Endothelial cell of hepatic sinusoid (primary cell): ENCODE measurements around the gene INO80.

Experiments
- in situ Hi-C: cut with HindIII; loops from 2 replicates; pipeline ENCODE4 v1.10.0; 2017; ENCODE audit warnings: low sequenced_read_pairs

INO80 gene

GRCh38 chr15:41006479-41006878, 109.6 kb downstream of the INO80 start:
- in situ Hi-C loops = no loop called here

DNA sequence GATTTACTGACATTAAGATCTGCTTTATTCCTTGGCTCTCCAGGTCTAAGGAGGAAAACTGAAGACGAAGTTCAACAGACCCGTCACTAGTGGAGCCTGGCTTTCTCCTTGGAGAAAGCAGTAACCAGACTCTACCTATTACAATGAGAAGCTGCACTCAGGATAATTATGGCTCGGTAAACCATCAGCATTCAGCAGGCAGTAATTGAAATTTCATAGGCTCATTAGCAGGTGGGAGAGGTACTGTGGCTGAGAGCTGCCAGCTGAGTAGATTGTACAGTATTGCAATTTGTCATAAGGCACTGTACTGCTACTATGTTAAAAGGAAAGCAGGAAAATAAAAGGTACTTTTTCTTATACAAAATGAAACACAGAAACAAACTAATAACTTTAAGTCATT, 111.6 kb downstream of the INO80 start:
- in situ Hi-C loops = no loop called here

DNA sequence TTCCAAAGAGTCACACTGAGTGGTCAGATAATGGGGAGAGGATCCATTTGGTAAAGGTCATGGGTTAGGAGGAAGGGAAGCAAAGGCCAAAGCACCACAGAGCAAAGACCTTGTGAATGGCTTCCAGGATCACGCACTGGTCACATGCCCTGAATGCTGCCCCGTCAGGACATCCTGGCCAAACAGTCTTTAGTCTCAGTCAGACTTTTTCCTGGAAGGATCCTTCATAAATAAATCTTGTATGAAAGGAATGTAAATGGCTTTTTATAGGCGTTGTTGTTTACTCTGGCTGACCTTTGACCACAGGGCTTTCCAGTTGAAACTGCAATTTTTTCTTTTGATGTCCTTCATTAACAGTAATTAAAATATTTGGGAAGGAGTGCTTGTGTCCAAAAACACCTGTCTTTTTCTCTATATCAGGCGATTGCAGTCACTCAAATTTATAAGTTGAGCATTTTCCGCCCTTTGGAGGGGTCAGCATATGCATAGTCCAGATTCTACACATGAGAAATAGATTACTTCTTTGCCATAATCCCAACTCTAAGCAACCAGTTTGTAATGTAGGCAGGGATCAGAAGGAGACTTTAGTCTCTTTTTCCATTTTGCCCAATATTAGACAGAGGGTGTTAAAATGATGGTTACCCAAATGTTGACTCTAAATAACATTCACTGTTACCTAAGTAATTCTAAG, 114.4 kb downstream of the INO80 start:
- in situ Hi-C loops = no loop called here

GRCh38 chr15:40999190-40999589, 116.9 kb downstream of the INO80 start:
- in situ Hi-C loops = no loop called here

DNA sequence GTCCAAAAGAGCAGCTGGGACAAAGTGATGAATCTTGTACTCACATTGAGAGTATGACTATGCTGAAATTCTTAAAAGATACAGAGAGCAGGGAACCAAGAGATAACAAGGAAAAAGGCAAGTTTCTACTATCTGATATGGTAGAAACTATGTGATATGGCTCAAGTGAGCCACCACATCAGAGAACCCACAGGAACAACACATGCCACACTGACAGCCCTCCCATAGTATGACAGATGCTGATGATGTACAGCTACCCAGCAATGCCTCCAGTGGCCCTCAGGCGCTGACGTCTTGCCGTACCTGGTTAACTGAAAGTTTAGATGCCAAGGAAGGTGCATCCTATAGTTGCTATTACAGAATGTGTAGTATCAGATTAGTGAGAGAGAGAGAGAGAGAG, 120.4 kb downstream of the INO80 start:
- in situ Hi-C loops = no loop called here

GRCh38 chr15:40992825-40993224, 123.3 kb downstream of the INO80 start:
- in situ Hi-C loops = no loop called here

GRCh38 chr15:40992241-40992741, 123.8 kb downstream of the INO80 start:
- in situ Hi-C loops = no loop called here

DNA sequence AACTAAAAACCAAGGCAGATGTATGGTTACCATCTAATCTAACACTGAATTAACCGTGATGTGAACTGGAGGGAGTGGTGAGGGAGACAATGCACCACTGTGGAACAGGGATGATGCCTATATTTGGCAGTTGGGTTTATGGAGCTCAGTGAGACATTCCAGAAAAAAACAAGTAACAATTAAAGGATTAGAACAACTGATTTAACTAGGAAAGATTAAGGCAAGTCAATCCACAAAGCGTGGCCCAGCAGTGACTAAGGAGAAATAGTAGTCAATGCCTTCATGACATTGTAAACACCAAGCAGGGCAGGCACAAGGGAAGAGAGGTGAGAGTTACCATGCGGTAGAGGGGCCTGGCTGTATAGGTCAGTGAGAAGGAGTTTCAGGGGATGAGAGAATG, 124.7 kb downstream of the INO80 start:
- in situ Hi-C loops = no loop called here

DNA sequence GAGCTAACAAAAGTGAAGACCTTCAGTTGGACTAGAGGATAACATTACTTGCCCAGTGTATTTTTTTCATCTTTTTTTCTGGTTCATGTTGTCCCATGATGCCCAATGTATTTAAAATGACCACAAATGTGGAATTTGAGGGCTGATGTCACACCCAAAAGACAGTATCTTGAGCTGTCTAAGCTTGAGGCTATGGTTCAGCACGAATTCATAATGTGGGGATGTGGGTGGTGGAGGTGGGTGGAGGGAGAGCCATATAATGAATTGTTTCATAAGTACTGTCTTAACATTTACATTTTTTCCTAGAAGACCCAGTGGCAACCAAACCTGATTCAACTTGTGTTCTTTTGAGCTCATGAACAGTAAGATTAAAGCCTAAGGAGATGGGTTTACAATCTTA, 125.3 kb downstream of the INO80 start:
- in situ Hi-C loops = no loop called here

DNA sequence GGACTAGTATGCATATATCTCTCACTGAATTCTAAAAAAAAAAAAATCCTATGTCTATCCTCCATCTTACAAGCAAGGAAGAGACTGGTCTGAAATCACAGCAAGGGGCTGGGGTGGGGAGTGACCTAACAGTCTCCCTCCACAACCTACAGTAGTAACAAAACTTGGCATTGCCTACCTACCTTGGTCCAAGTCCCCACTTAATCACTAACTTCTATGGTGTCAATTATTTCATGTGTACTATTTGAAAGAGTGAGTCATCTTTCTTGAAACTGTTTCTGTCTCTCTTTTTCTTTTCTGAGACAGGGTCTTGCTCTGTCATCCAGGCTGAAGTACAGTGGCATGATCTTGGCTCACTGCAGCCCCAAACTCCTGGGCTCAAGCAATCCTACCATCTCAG, 126.0 kb downstream of the INO80 start:
- in situ Hi-C loops = no loop called here

DNA sequence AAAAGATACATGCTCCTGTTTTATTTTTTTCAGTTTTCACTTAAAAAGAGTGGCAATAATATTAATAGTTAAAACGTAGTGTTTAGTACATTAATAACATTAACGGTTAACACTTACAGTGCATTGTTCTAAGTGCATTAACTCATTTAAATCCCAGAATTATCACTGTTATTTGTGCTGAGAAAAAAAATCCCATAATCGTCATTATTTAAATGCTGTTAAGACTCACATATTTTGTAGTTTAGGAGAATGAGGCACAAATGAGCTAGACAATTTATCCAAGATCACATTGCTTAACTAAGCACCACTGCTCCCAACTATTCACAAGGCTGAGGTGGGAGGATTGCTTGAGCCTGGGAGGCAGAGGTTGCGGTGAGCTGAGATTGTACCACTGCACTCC, 127.9 kb downstream of the INO80 start:
- in situ Hi-C loops = no loop called here

DNA sequence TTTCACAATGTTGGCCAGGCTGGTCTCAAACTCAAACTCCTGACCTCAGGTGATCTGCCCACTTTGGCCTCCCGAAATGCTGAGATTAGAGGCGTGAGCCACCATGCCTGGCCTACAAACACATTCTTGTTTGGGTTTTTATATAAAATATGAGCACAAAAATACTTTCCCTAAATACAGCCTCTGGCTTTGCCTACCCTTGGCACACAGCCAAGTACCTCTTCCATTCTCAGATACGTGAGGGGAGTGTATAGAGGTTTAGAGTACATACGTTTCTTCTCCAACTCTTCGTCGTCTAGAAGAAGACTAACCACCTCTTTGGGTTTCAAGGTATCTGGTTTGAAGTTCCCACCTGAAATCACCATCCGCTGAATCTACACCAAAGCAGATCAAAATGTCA, 129.3 kb downstream of the INO80 start:
- in situ Hi-C loops = no loop called here

GRCh38 chr15:40985541-40986330, 130.3 kb downstream of the INO80 start:
- in situ Hi-C loops = no loop called here

- in situ Hi-C loops = no loop called here
Measured at GRCh38 chr15:40984964-40985363, 131.1 kb downstream of the INO80 start.

- in situ Hi-C loops = no loop called here
Measured at GRCh38 chr15:40984406-40984805, 131.7 kb downstream of the INO80 start.

GRCh38 chr15:40982855-40983254, 133.2 kb downstream of the INO80 start:
- in situ Hi-C loops = no loop called here

- in situ Hi-C loops = no loop called here
Measured at GRCh38 chr15:40981186-40981585, 134.9 kb downstream of the INO80 start.

DNA sequence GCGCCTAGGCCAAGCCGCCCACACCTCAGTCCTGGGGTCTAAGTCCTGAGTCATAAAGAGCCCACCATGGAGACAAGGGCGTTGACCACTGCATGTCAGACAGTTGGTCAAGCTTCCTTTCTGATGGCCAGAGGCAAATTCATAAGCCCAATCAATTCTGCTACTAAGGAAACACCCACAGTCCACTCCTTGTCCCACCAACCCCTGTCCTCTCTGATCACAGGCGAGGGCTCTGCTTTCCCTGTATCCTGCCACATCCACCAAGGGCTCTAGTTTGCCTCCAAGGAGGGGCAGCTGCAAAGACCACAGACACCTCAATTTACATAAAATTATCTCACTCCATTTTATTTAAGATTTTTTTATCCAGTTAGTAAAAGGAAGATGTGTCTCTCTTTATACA, 137.5 kb downstream of the INO80 start:
- in situ Hi-C loops = loop anchor here (5.0 kb wide), 1 partner anchor 46 kb away; no protein-coding TSS in a partner anchor

DNA sequence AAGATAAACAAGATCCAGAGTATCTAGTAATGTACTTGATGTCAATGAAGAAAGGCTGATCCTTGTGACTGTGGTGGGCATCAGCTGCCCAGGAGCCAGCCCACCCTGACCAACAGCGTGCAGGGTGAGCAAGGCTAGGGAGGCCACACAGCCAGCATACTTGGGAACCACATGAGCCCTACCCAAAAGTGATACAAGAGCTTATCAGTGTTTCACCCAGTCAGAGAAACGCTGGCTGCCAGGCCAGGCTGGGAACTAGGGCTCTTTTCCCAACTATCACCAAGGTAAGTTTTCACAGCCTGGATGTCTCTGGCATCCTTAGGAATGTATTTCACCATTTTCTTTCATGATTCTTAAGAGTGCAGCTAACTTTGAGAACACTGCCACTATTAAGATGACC, 137.9 kb downstream of the INO80 start:
- in situ Hi-C loops = loop anchor here (5.0 kb wide), 1 partner anchor 46 kb away; no protein-coding TSS in a partner anchor

DNA sequence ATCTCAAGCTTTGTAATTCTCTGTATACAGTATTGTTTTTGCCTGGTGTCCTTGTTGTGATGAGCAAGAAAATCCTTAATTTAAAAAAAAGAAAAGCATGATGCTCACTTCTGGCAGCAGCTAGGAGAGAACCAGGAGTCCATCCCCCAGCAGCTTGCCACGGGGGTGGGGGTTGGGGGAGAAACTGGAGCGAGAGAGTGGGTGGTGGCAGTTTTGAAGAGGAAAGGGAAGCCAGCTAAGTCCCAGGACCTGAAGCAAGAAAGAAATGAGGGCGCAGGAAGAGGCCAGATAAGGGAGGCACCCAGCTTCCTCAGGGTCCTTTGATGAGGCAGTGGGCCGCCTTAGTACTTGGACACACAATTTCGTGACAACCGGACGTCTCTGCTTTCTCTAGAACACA, 139.3 kb downstream of the INO80 start:
- in situ Hi-C loops = loop anchor here (5.0 kb wide), 1 partner anchor 45 kb away; no protein-coding TSS in a partner anchor

- in situ Hi-C loops = loop anchor here (5.0 kb wide), 1 partner anchor 43 kb away; no protein-coding TSS in a partner anchor
Measured at GRCh38 chr15:40974879-40975278, 141.2 kb downstream of the INO80 start.

DNA sequence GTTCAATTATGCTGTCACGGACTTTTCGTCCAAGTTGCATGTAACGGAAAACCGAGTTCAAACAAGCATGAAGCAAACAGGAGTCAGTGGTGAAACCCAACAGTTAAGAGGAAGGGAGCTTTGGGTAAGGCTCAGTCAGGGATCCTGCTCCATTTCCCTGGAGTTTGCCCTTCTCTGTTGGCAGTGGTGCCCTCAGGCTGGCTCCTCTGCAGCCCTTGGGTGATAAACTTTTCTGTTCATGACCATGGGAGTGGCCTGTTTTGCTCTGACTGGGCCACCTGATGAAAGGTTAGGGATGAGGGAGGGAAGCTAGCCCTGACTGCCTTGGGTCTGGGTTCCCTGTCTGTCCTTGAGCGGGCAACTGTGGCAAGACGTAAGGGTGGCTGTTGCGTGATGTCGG, 146.7 kb downstream of the INO80 start:
- in situ Hi-C loops = no loop called here
